ENCODE results near the gene CDK11B. TPM values are rescaled to one million over a fixed set of nuclear protein-coding genes. Genes with fewer than 3 reads are reported as not detected.
A peak's percentile ranks its signal among the peaks of the same experiment; 100 is the strongest.
"Not testable (repeated sequence)": the region's sequence is repeated elsewhere in the genome, so short reads cannot be mapped to it uniquely, and the experiment has no call there.

CDK11B gene
- total RNA-seq, 1 experiment from 2014 or later = 30.1 TPM

DNA sequence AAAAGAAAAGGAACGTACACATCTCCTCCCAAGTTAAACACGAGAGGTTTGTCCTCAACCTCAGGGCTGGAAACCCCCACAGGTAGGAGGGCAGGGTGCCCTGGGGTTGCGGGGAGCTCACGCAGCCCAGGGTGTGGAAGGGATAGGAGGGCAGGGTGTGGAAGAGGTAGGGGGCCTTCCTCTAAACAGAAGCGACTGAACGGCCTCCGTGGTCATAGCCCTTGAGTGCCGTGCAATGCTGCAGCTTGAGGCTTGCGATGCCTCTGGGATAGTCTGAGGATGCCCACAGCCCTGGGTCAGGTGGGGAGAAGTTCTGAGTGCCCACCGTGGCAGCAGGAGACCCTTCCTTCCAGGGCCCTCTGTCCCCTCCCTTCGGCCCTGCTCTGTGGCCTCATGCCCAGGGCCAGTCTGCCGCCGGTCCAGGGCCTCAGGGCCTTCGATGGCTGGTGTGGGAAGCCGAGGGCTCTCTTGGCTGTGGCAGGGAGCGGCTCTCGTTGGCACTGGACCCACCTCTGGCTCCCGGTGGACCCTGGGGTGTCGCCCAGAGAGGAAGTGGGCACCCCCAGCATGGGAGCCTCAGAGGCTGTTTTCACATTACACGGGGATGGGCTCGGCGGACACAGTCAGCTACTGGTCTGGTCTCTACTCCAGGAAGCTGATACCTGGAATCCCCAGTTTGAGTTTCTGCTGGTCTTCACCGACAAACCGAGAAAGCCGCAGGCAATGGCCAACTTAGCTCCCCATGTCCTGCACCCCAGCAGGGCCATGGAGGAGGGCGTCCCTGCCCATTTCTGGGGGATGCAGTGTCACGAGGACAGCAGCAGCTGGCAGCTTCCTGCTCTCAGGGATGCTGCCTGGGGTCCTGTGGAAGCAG is 6.4 kb upstream of the CDK11B start:
- Histone ChIP-seq H3K79me2 (ENCODE audit: insufficient read depth, low read length) (no peaks in the 10 kb centered on the region), H2BK120ac (ENCODE audit: low read depth, low read length, poor library complexity, severe bottlenecking) (no peak overlapping the region), H2AK5ac (ENCODE audit: insufficient read length, low read length) (no peak overlapping the region), H4K5ac (ENCODE audit: insufficient read length, low read depth, low read length) (no peak overlapping the region), H3K4ac (ENCODE audit: low read depth, low read length) (no peak overlapping the region), H3K14ac (ENCODE audit: insufficient read depth, low read length) (no peak overlapping the region), H3K9ac (ENCODE audit: extremely low read depth, insufficient read length, low read length) (no peak overlapping the region), H2BK15ac (ENCODE audit: low read depth, low read length) (no peak overlapping the region), H4K91ac (ENCODE audit: insufficient read length, low read depth, low read length) (no peak overlapping the region), H2BK20ac (ENCODE audit: low read depth, low read length, poor library complexity, severe bottlenecking) (no peak overlapping the region), H4K20me1 (ENCODE audit: control insufficient read depth, insufficient read depth, insufficient read length) (no peaks in the 10 kb centered on the region), H3K23me2 (ENCODE audit: insufficient read length, low read depth, low read length, poor library complexity, severe bottlenecking) (no peaks in the 10 kb centered on the region), H3K27ac (ENCODE audit: insufficient read length, low read depth, low read length) (no peak overlapping the region), H3K27me3 (ENCODE audit: insufficient read depth, low read length) (no peaks in the 10 kb centered on the region), H3K18ac (ENCODE audit: insufficient read length, low read depth, low read length) (no peak overlapping the region), H3K79me1 (ENCODE audit: insufficient read depth, low read depth, low read length, poor library complexity, severe bottlenecking) (no peaks in the 10 kb centered on the region), H4K8ac (replicated peaks; ENCODE audit: insufficient read length, low read depth, low read length) (no peak overlapping the region), H3K23ac (ENCODE audit: insufficient read length, low read depth, low read length) (no peak overlapping the region), H3K56ac (ENCODE audit: insufficient read length, low read depth, low read length) (no peak overlapping the region), H3T11ph (ENCODE audit: low read length) (no peak overlapping the region), H2AFZ (ENCODE audit: low read length) (no peak overlapping the region), H2BK12ac (ENCODE audit: insufficient read length, low read depth, low read length) (no peak overlapping the region), H3K4me1 (ENCODE audit: insufficient read depth, low read length) (no peaks in the 10 kb centered on the region), H3K9me3 (ENCODE audit: control insufficient read depth, low read depth, low read length) (no peaks in the 10 kb centered on the region), H2BK5ac (ENCODE audit: insufficient read length, low read length) (no peak overlapping the region), H3K4me2 (ENCODE audit: insufficient read depth, insufficient read length, low read length) (no peak overlapping the region)
- H3K4me3 Mint-ChIP-seq = no peak overlapping the region
- no CpG with 5 or more reads among the region's 27 CpGs for WGBS (ENCODE audit: extremely low coverage, insufficient read length, low lambda C conversion rate)
- no peaks in the 10 kb centered on the region for H3K27me3 Mint-ChIP-seq (ENCODE audit: low read depth)
- 0 out of 7 replicates have a peak overlapping the region, but pooled peaks of 1 of the 3 experiments have one; percentile 27 for H3K27ac Mint-ChIP-seq
- DNase-seq = no peak
- TF ChIP-seq CTCF (conservative IDR thresholded peaks at IDR 0.05) = no peak
- no peaks in the 10 kb centered on the region for H3K9me3 Mint-ChIP-seq
- H3K4me1 Mint-ChIP-seq = no peaks in the 10 kb centered on the region
- peaks cover 7 to 33% (median 26%) of the 10 kb centered on the region in 3 experiments; a peak in 6 of 7 replicates for H3K36me3 Mint-ChIP-seq (ENCODE audit: insufficient read depth in 1 of 3, low read depth in 3 of 3)

DNA sequence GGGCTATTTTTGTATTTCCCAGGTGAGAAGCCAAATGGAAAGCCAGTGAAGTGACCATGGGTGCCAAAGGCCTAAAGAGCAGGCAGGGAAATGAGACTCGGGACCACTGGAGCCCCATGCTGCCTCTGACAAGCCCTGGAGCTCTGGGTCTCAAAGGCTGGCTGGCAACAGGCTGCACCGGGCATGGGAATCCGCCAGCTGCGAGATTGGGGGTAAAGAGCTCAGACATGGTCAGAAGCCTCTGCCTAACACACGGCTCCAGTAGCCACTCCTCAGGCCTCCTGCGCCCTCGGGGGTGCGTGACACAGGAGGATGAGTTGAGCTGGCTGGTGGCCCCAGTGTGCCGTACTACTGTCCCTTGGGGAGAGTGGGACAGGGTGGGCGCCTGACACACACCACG is 5.5 kb upstream of the CDK11B start:
- H3K27me3 ChIP-seq (ENCODE audit: insufficient read depth, low read length); H3K27ac ChIP-seq (ENCODE audit: insufficient read length, low read depth, low read length); H2BK15ac ChIP-seq (ENCODE audit: low read depth, low read length); H3K14ac ChIP-seq (ENCODE audit: insufficient read depth, low read length); H4K20me1 ChIP-seq (ENCODE audit: control insufficient read depth, insufficient read depth, insufficient read length); H2AK5ac ChIP-seq (ENCODE audit: insufficient read length, low read length); H4K8ac ChIP-seq (replicated peaks; ENCODE audit: insufficient read length, low read depth, low read length); H2BK20ac ChIP-seq (ENCODE audit: low read depth, low read length, poor library complexity, severe bottlenecking); H3K23ac ChIP-seq (ENCODE audit: insufficient read length, low read depth, low read length); H3K27ac Mint-ChIP-seq; H3K27me3 Mint-ChIP-seq (ENCODE audit: low read depth); H2AFZ ChIP-seq (ENCODE audit: low read length); H3K4me1 ChIP-seq (ENCODE audit: insufficient read depth, low read length); DNase-seq; H3K4me3 Mint-ChIP-seq; H3K4ac ChIP-seq (ENCODE audit: low read depth, low read length); H3K4me2 ChIP-seq (ENCODE audit: insufficient read depth, insufficient read length, low read length); H3K4me1 Mint-ChIP-seq; H3K79me2 ChIP-seq (ENCODE audit: insufficient read depth, low read length); H2BK120ac ChIP-seq (ENCODE audit: low read depth, low read length, poor library complexity, severe bottlenecking); H2BK12ac ChIP-seq (ENCODE audit: insufficient read length, low read depth, low read length); H3K79me1 ChIP-seq (ENCODE audit: insufficient read depth, low read depth, low read length, poor library complexity, severe bottlenecking); H3K9me3 Mint-ChIP-seq; H3K9ac ChIP-seq (ENCODE audit: extremely low read depth, insufficient read length, low read length); H2BK5ac ChIP-seq (ENCODE audit: insufficient read length, low read length); H3K23me2 ChIP-seq (ENCODE audit: insufficient read length, low read depth, low read length, poor library complexity, severe bottlenecking); H4K91ac ChIP-seq (ENCODE audit: insufficient read length, low read depth, low read length); H3K9me3 ChIP-seq (ENCODE audit: control insufficient read depth, low read depth, low read length); H3T11ph ChIP-seq (ENCODE audit: low read length); H3K18ac ChIP-seq (ENCODE audit: insufficient read length, low read depth, low read length); H4K5ac ChIP-seq (ENCODE audit: insufficient read length, low read depth, low read length); H3K56ac ChIP-seq (ENCODE audit: insufficient read length, low read depth, low read length): not testable (repeated sequence)
- no CpG with 5 or more reads among the region's 11 CpGs for WGBS (ENCODE audit: extremely low coverage, insufficient read length, low lambda C conversion rate)
- H3K36me3 Mint-ChIP-seq (ENCODE audit: insufficient read depth in 1 of 3, low read depth in 3 of 3) = peaks cover 5 to 27% (median 19%) of the 10 kb centered on the region in 3 experiments; a peak in 6 of 7 replicates

All from H9 (cell line).